GM23338 (cell line): ENCODE data around the gene RMND5A. TPM values are rescaled to one million over a fixed set of nuclear protein-coding genes. Genes with fewer than 3 reads are reported as not detected.

Experiments used
- ATAC-seq: fragments of 200-7000 bp; cut with Tn5 transposase; 3 replicates; pipeline ENCODE4 v1.9.1; 2020
- DNase-seq: peaks from one replicate; pipeline ENCODE4 v3.0.0-alpha.2; 2015; ENCODE audit warnings: low spot score
- H2AFZ ChIP-seq: fragments of 200-600 bp; sonication (generic); 2 replicates; pipeline ENCODE4 v1.8.0; 2016; ENCODE audit warnings: antibody characterized with exemption, mild to moderate bottlenecking, moderate library complexity
- H3F3A ChIP-seq: fragments of 200-600 bp; sonication (generic); replicated peaks from 2 replicates; pipeline ENCODE4 v1.8.0; 2017; ENCODE audit warnings: antibody characterized with exemption, mixed run types, low read depth
- H3K27ac ChIP-seq: fragments of 200-600 bp; sonication (generic); 2 replicates; pipeline ENCODE4 v1.6.1; 2016; ENCODE audit warnings: low read depth
- H3K27me3 ChIP-seq: fragments of 200-600 bp; sonication (generic); 2 replicates; pipeline ENCODE4 v1.8.0; 2016; ENCODE audit warnings: mild to moderate bottlenecking, mixed run types, moderate library complexity; ENCODE audit not compliant: insufficient read depth
- H3K36me3 ChIP-seq: fragments of 200-600 bp; sonication (generic); 2 replicates; pipeline ENCODE4 v1.8.0; 2016; ENCODE audit warnings: mild to moderate bottlenecking; ENCODE audit not compliant: insufficient read depth
- H3K4me1 ChIP-seq: fragments of 200-600 bp; sonication (generic); 2 replicates; pipeline ENCODE4 v1.8.0; 2016; ENCODE audit warnings: mild to moderate bottlenecking, moderate library complexity; ENCODE audit not compliant: insufficient read depth
- H3K4me2 ChIP-seq: fragments of 200-600 bp; sonication (generic); 2 replicates; pipeline ENCODE4 v1.7.1; 2017; ENCODE audit warnings: mixed run types
- H3K4me3 ChIP-seq: fragments of 200-600 bp; sonication (generic); 2 replicates; pipeline ENCODE4 v1.6.1; 2016; ENCODE audit warnings: mixed run types
- H3K79me2 ChIP-seq: fragments of 200-600 bp; sonication (generic); replicated peaks from 2 replicates; pipeline ENCODE4 v1.8.0; 2017; ENCODE audit warnings: mild to moderate bottlenecking; ENCODE audit not compliant: insufficient read depth
- H3K9me2 ChIP-seq: fragments of 200-600 bp; sonication (generic); 2 replicates; pipeline ENCODE4 v1.8.0; 2017; ENCODE audit not compliant: insufficient read depth
- H4K20me1 ChIP-seq: fragments of 200-600 bp; sonication (generic); replicated peaks from 2 replicates; pipeline ENCODE4 v1.8.0; 2017; ENCODE audit warnings: mild to moderate bottlenecking; ENCODE audit not compliant: insufficient read depth
- H3K27ac Mint-ChIP-seq: 2 replicates; pipeline ENCODE4 v1.8.0; 2020; ENCODE audit warnings: inconsistent platforms, mild to moderate bottlenecking, moderate library complexity, mixed read lengths
- H3K27me3 Mint-ChIP-seq: 3 replicates; pipeline ENCODE4 v1.8.0; 2022; ENCODE audit warnings: low read depth, mild to moderate bottlenecking, moderate library complexity, mixed read lengths, inconsistent platforms; ENCODE audit not compliant: insufficient read depth, poor library complexity
- H3K36me3 Mint-ChIP-seq: 3 replicates; pipeline ENCODE4 v1.8.0; 2021; ENCODE audit warnings: low read depth, mild to moderate bottlenecking, inconsistent platforms, moderate library complexity, mixed read lengths
- H3K4me1 Mint-ChIP-seq: 3 replicates; pipeline ENCODE4 v1.8.0; 2020; ENCODE audit warnings: mild to moderate bottlenecking, inconsistent platforms, mixed read lengths
- H3K4me3 Mint-ChIP-seq: 3 replicates; pipeline ENCODE4 v1.8.0; 2021; ENCODE audit warnings: moderate library complexity, mild to moderate bottlenecking, inconsistent platforms, mixed read lengths
- H3K9me3 Mint-ChIP-seq: 3 replicates; pipeline ENCODE4 v1.8.0; 2020; ENCODE audit warnings: moderate library complexity, mild to moderate bottlenecking, inconsistent platforms, mixed read lengths
- CTCF ChIP-seq, 2 experiments: fragments of 200-600 bp in 1 of 2; sonication (generic) in 1 of 2; conservative IDR thresholded peaks; 2 replicates each; pipeline versions ENCODE4 v1.5.1 to v1.6.1; 2016 to 2017; ENCODE audit warnings: antibody characterized with exemption in 2 of 2, low read depth in 2 of 2, mild to moderate bottlenecking in 2 of 2, moderate library complexity in 1 of 2
- ETS1 ChIP-seq: IDR thresholded peaks from 2 replicates; pipeline ENCODE4 v1.6.1; 2016; ENCODE audit warnings: antibody characterized with exemption
- EZH2phosphoT487 ChIP-seq: fragments of 200-600 bp; sonication (generic); IDR thresholded peaks from one replicate; pipeline ENCODE4 v1.8.1; 2018; ENCODE audit warnings: antibody characterized with exemption; ENCODE audit not compliant: unreplicated experiment
- JUNB ChIP-seq: IDR thresholded peaks from one replicate; pipeline ENCODE4 v1.6.1; 2016; ENCODE audit warnings: antibody characterized with exemption; ENCODE audit not compliant: unreplicated experiment
- POLR2AphosphoS5 ChIP-seq: IDR thresholded peaks from 2 replicates; pipeline ENCODE4 v1.6.1; 2016; ENCODE audit warnings: antibody characterized with exemption, low read depth
- REST ChIP-seq: IDR thresholded peaks from one replicate; pipeline ENCODE4 v1.6.1; 2018; ENCODE audit warnings: antibody characterized with exemption; ENCODE audit not compliant: unreplicated experiment
- ZNF114 ChIP-seq: fragments of 250-450 bp; sonication (Bioruptor Pico); IDR thresholded peaks from 2 replicates; pipeline ENCODE4 v1.5.0; 2020; ENCODE audit warnings: mild to moderate bottlenecking, moderate library complexity
- ZNF331 ChIP-seq: fragments of 250-450 bp; sonication (Bioruptor Pico); IDR thresholded peaks from 2 replicates; pipeline ENCODE4 v1.5.0; 2020; ENCODE audit warnings: low read depth, mild to moderate bottlenecking, moderate library complexity
- polyA plus RNA-seq: library from polyadenylated mRNA; unstranded; fragments of >200 nt; fragmentation: Nextera tagmentation; extraction: Ambion mirVana; gene quantifications from 2 replicates; pipeline ENCODE4 v1.2.1, GENCODE V29; 2016
- total RNA-seq: library from RNA; depleted of rRNA; stranded (reverse); fragments of >200 nt; shearing (Covaris generic); gene quantifications from 2 replicates; pipeline ENCODE4 v1.2.3, GENCODE V29; 2014

Gene RMND5A
- total and polyA plus RNA-seq, 2 experiments from 2014 or later = 24.0 to 87.9 TPM

GRCh38 chr2:86673011-86673410 lies 47.1 kb upstream of the RMND5A start:
- no peaks in the 10 kb centered on the region for H3F3A ChIP-seq
- Mint-ChIP-seq H3K27ac (no peak overlapping the region), H3K4me3 (no peak overlapping the region), H3K36me3 (no peaks in the 10 kb centered on the region), H3K9me3 (peaks cover 14% of the 10 kb centered on the region; the same call in 2 of the 3 replicates), H3K4me1 (no peaks in the 10 kb centered on the region), H3K27me3 (peaks cover 2% of the 10 kb centered on the region)
- H3K4me2 ChIP-seq = no peak overlapping the region
- H3K36me3 ChIP-seq = no peaks in the 10 kb centered on the region
- ATAC-seq (no peak), DNase-seq (no peak)
- H3K27ac ChIP-seq = no peak overlapping the region
- no peak for TF ChIP-seq ZNF114
- no peak for TF ChIP-seq JUNB
- no peak for TF ChIP-seq CTCF (conservative IDR thresholded peaks at IDR 0.05; ENCODE audit: low read depth in 2 of 2)
- no peak for TF ChIP-seq REST
- TF ChIP-seq EZH2phosphoT487 = no peak
- TF ChIP-seq ZNF331 (CRISPR knock-in tag) = no peak
- no peak for TF ChIP-seq ETS1
- no peak for TF ChIP-seq POLR2AphosphoS5
- no peaks in the 10 kb centered on the region for H3K9me2 ChIP-seq
- H3K4me3 ChIP-seq = no peak overlapping the region
- H3K27me3 ChIP-seq = no peaks in the 10 kb centered on the region
- no peaks in the 10 kb centered on the region for H3K4me1 ChIP-seq
- H4K20me1 ChIP-seq = no peaks in the 10 kb centered on the region
- no peak overlapping the region for H2AFZ ChIP-seq
- no peaks in the 10 kb centered on the region for H3K79me2 ChIP-seq

- no peak for DNase-seq
- H3F3A ChIP-seq = no peaks in the 10 kb centered on the region
- no peak for ATAC-seq
- no peak for TF ChIP-seq CTCF (conservative IDR thresholded peaks at IDR 0.05; ENCODE audit: low read depth in 2 of 2)
- no peak for TF ChIP-seq ZNF331 (CRISPR knock-in tag)
Observed at GRCh38 chr2:86673986-86674670, 46.0 kb upstream of the RMND5A start.

More at GRCh38 chr2:86673986-86674670, 46.0 kb upstream of the RMND5A start:
- Mint-ChIP-seq H3K4me3 (no peak overlapping the region), H3K4me1 (no peaks in the 10 kb centered on the region), H3K36me3 (no peaks in the 10 kb centered on the region), H3K9me3 (peaks cover 5% of the 10 kb centered on the region; the same call in 2 of the 3 replicates), H3K27ac (no peak overlapping the region), H3K27me3 (peaks cover 2% of the 10 kb centered on the region)
- no peaks in the 10 kb centered on the region for H3K9me2 ChIP-seq
- no peak overlapping the region for H3K27ac ChIP-seq
- no peaks in the 10 kb centered on the region for H3K79me2 ChIP-seq
- H3K4me3 ChIP-seq = no peak overlapping the region
- H4K20me1 ChIP-seq = no peaks in the 10 kb centered on the region
- no peaks in the 10 kb centered on the region for H3K4me1 ChIP-seq
- H3K4me2 ChIP-seq = no peak overlapping the region
- H2AFZ ChIP-seq = no peak overlapping the region
- no peaks in the 10 kb centered on the region for H3K27me3 ChIP-seq
- H3K36me3 ChIP-seq = no peaks in the 10 kb centered on the region
